IPS-15b (cell line): ENCODE data around the gene CMPK1.

Experiments used
- H3K27me3 ChIP-seq: one replicate; pipeline ENCODE4 v1.6.1; 2013; ENCODE audit warnings: low read length; ENCODE audit not compliant: control insufficient read depth, insufficient read depth
- H3K36me3 ChIP-seq: one replicate; pipeline ENCODE4 v1.6.1; 2013; ENCODE audit warnings: low read length; ENCODE audit not compliant: control insufficient read depth, insufficient read depth
- H3K4me1 ChIP-seq: one replicate; pipeline ENCODE4 v1.6.1; 2013; ENCODE audit warnings: mild to moderate bottlenecking, low read length; ENCODE audit not compliant: control insufficient read depth, insufficient read depth
- H3K4me3 ChIP-seq: one replicate; pipeline ENCODE4 v1.5.1; 2013; ENCODE audit warnings: low read depth, low read length
- H3K9ac ChIP-seq: one replicate; pipeline ENCODE4 v1.6.1; 2013; ENCODE audit warnings: low read depth, mild to moderate bottlenecking, low read length
- H3K9me3 ChIP-seq: one replicate; pipeline ENCODE4 v1.6.1; 2013; ENCODE audit warnings: mild to moderate bottlenecking, low read length; ENCODE audit not compliant: control insufficient read depth, insufficient read depth

Gene CMPK1

DNA sequence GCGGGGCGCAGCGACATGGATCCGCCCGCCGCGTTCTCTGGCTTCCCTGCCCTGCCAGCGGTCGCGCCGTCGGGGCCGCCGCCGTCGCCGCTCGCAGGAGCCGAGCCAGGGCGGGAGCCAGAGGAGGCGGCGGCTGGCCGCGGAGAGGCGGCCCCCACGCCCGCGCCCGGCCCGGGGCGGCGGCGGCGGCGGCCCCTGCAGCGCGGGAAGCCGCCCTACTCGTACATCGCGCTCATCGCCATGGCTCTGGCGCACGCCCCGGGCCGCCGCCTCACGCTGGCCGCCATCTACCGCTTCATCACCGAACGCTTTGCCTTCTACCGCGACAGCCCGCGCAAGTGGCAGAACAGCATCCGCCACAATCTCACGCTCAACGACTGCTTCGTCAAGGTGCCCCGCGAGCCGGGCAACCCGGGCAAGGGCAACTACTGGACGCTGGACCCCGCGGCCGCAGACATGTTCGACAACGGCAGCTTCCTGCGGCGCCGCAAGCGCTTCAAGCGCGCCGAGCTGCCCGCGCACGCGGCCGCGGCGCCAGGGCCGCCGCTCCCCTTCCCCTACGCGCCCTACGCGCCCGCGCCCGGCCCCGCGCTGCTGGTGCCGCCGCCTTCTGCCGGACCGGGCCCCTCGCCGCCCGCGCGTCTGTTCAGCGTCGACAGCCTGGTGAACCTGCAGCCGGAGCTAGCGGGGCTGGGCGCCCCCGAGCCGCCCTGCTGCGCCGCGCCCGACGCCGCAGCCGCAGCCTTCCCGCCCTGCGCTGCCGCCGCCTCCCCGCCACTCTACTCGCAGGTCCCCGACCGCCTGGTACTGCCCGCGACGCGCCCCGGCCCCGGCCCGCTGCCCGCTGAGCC, 83.0 kb downstream of the CMPK1 start:
- no peaks in the 10 kb centered on the region for H3K4me1 ChIP-seq
- H3K9ac ChIP-seq: no peak overlapping the region
- H3K4me3 ChIP-seq: peak overlapping the region; percentile 46
- H3K36me3 ChIP-seq: no peaks in the 10 kb centered on the region
- no peaks in the 10 kb centered on the region for H3K9me3 ChIP-seq
- H3K27me3 ChIP-seq: peaks cover 86% of the 10 kb centered on the region

DNA sequence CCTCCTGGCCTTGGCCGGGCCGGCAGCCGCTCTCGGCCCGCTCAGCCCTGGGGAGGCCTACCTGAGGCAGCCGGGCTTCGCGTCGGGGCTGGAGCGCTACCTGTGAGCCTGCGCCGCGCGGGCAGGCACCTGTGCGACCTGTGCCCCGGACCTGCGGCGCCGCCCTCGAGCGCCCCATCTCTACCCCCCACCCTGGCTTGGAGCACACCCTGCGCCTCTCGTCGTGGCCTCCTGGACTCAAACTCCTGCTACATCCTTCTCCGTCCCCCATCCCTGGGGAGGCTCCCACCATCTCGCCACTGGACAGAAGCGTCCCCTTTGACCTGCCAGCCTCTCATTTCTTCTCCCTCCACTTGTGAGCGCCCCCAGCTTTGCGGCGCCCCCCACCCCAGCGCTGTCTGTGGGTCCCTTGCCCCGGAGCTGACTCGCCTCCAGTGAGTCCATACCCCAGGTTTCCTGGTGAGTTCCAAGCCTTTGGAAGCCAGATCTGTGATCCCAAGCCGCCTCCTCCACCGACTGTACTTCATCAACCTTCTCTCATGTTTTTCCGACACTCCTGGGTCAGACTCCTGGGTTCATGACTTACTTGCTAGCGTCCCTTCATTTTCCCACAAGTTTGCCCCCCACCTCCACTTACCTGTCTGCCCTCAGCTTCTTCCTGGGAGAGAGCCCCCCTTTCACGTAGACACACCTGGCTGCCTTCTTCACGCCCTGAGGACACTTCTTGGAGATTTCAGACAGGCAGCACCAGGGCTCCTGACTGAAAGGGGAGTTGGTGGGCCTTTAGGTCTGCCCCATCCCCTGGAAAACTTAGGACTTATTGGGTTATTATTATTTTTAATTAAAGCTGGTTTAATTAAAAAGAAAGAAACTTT, 83.8 kb downstream of the CMPK1 start:
- no peak overlapping the region for H3K9ac ChIP-seq
- H3K27me3 ChIP-seq: peaks cover 88% of the 10 kb centered on the region
- H3K9me3 ChIP-seq: no peaks in the 10 kb centered on the region
- peak overlapping the region; percentile 37 for H3K4me3 ChIP-seq
- no peaks in the 10 kb centered on the region for H3K36me3 ChIP-seq
- no peaks in the 10 kb centered on the region for H3K4me1 ChIP-seq

DNA sequence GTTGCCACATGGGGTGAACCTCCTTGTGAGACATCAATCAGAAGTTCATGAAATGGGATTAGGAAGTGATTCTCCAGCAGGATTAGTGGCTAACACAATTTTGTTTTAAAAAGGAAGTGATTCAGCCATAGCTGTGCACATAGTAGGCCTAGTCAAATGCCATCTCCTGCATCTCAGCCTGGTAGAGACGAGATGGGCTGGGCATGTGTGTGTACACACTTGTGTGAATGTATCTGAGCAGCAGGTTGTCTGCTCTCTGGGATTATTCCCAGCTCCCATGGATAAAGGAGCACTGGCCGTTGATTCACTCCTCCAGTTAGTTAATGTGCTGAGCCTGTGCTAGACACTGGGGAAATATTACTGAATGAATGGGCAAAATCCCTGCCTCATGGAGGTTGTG, 84.5 kb downstream of the CMPK1 start:
- no peaks in the 10 kb centered on the region for H3K36me3 ChIP-seq

GRCh38 chr1:47418681-47419325, 85.2 kb downstream of the CMPK1 start:
- peak overlapping the region; percentile 37 for H3K4me3 ChIP-seq
- no peaks in the 10 kb centered on the region for H3K36me3 ChIP-seq
- peaks cover 88% of the 10 kb centered on the region for H3K27me3 ChIP-seq
- H3K4me1 ChIP-seq: no peaks in the 10 kb centered on the region
- no peak overlapping the region for H3K9ac ChIP-seq
- H3K9me3 ChIP-seq: no peaks in the 10 kb centered on the region

More for the DNA sequence above, 84.5 kb downstream of the CMPK1 start:
- Histone ChIP-seq H3K9me3 (no peaks in the 10 kb centered on the region), H3K4me3 (peak overlapping the region; percentile 37), H3K27me3 (peaks cover 87% of the 10 kb centered on the region), H3K9ac (no peak overlapping the region), H3K4me1 (no peaks in the 10 kb centered on the region)

DNA sequence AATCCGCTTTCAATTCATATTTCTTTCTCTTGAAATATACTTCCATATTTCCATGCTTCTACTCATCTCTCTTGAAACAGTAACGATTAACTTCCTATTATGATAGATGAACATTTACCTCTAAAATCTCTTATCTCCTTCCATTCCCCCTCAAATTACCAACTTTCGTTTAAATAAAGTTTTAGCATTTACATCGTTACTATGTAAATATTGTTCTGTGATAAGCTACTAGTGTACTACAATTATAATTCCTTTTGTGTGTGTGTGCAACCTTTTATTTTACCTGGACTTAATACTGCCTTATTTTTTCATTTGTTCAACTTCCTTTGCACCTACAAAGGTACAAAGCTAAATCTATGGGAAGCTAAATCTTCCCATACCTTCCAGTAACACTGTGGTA, 87.0 kb downstream of the CMPK1 start:
- no peaks in the 10 kb centered on the region for H3K4me1 ChIP-seq
- no peak overlapping the region for H3K4me3 ChIP-seq
- H3K36me3 ChIP-seq: no peaks in the 10 kb centered on the region
- H3K9ac ChIP-seq: no peak overlapping the region
- H3K27me3 ChIP-seq: peaks cover 86% of the 10 kb centered on the region
- H3K9me3 ChIP-seq: no peaks in the 10 kb centered on the region

GRCh38 chr1:47423872-47424271, 90.3 kb downstream of the CMPK1 start:
- Histone ChIP-seq H3K4me1 (no peaks in the 10 kb centered on the region), H3K27me3 (peaks cover 90% of the 10 kb centered on the region), H3K4me3 (no peak overlapping the region), H3K9me3 (no peaks in the 10 kb centered on the region), H3K36me3 (no peaks in the 10 kb centered on the region), H3K9ac (no peak overlapping the region)

- no peaks in the 10 kb centered on the region for H3K9me3 ChIP-seq
- H3K36me3 ChIP-seq: no peaks in the 10 kb centered on the region
- no peaks in the 10 kb centered on the region for H3K4me1 ChIP-seq
- H3K27me3 ChIP-seq: peaks cover 90% of the 10 kb centered on the region
- H3K4me3 ChIP-seq: no peak overlapping the region
- no peak overlapping the region for H3K9ac ChIP-seq
Observed at GRCh38 chr1:47424336-47424982, 90.9 kb downstream of the CMPK1 start.
